ENCODE results near the gene DNAL1.

DNA sequence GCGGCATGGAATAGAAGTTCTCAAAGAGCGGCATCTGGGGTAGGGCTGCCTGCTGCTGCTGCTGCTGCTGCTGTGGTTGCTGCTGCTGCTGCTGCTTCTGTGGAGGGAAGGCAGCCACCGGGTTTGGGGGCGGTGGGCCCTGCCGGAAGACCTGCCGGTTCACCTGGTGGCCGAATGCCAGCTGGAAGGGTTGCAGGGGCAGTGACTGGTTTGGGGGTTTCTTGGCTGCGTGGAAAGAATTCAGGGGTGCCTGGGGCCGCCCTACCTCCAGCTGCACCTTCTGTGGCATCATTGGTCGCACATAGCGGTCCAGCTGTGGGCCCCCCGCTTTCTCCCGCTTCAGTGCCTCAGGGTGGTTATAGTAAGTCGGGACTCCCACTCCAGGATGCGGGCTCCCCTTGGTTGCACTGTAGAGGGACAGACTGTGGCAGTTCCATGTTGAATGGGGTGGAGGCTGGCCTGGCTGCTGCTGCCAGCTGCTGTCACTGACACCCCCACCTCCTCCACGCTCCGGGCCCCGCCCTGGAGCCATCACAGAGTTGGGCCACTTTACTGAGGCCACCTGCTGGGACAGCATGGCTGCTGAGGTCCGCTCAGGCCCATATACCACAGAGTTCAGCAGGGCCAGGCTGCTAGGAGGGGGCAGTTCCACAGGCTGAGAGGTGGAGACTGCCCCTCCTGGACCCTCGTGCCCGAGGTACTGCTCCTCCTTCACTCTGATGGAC, 94.5 kb downstream of the DNAL1 start:
- TF ChIP-seq GATA2 (IDR thresholded peaks at IDR 0.05; ENCODE audit: low read depth, low read length), result no peak
- TF ChIP-seq GATA3 (IDR thresholded peaks at IDR 0.05; ENCODE audit: low read depth, low read length), result no peak

Data from SH-SY5Y (cell line).